ENCODE measurements around the gene KLF11.

DNA sequence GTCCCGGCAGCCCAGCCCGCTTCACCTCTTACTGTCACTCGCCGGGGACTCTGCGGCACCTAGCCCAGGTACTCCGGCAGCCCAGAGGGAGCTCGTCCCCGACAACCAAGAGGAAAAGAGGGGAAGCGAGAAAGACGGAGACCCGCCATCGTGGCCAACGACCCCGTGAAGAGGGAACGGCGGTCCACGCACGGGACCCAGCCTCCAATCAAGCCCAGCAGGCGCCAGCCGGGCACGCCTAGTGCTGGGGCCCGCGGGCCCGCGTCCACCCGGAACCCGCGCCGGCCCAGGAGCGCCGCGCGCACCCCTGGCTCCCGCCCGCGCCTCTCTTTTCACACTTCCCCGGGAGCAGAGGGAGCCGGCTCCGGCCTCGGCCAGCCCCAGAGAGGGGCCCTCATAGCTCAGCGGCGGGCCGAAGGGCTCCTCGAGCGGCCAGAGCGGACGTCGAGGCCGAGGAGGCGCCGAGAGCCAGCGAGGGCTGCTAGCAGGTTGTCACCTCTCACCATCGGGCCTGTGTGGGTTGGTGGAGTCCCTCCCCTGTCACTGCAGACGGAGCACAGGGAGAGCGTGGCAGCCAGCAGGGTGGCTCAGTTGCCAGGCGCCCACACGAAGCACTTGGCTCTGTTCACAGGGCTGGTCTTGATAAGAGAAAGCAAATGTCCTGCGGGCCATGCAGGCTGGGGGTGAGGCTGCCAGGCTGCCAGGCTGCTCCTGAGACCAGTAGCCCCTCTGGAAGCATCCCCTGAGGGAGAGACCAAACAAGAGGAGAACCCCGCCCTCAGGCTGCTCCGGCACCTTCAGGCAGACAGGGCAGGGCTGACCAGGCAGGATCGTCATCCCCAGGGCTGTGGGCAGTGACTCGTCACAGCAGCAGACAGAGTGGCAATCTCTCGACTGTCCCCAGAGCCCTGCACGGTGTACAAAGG, 36.9 kb upstream of the KLF11 start:
- no peak for TF ChIP-seq SP1 (IDR thresholded peaks at IDR 0.05)
- no peak for TF ChIP-seq L3MBTL2 (conservative IDR thresholded peaks at IDR 0.05)
- TF ChIP-seq BHLHE40 (IDR thresholded peaks at IDR 0.05; ENCODE audit: borderline replicate concordance): no peak
- TF ChIP-seq FOXK2 (IDR thresholded peaks at IDR 0.05): no peak
- no peak for TF ChIP-seq FOXM1 (IDR thresholded peaks at IDR 0.05; ENCODE audit: borderline replicate concordance)
- no peak for TF ChIP-seq SUZ12 (IDR thresholded peaks at IDR 0.05)
- TF ChIP-seq TARDBP (IDR thresholded peaks at IDR 0.05): no peak
- TF ChIP-seq FOXA1 (IDR thresholded peaks at IDR 0.05): no peak
- no peak for TF ChIP-seq ARNT (IDR thresholded peaks at IDR 0.05)
- TF ChIP-seq ELF4 (IDR thresholded peaks at IDR 0.05): no peak
- TF ChIP-seq HDGF (IDR thresholded peaks at IDR 0.05; ENCODE audit: borderline replicate concordance): no peak
- no peak for TF ChIP-seq CTBP1 (IDR thresholded peaks at IDR 0.05; ENCODE audit: borderline replicate concordance)
- TF ChIP-seq NFRKB (IDR thresholded peaks at IDR 0.05): no peak

Measured in HEK293T (cell line).